Ovary (tissue), 9 donors: Measurements from ENCODE around the gene ZNF653. TPM values are rescaled to one million over a fixed set of nuclear protein-coding genes. Genes with fewer than 3 reads are reported as not detected.

Source experiments
- DNase-seq, 5 donors: peaks; one replicate each; pipeline ENCODE4 v3.0.0-alpha.2; 2019 to 2020
- H3K27ac ChIP-seq, 2 donors: fragments of 200-600 bp; one replicate each; pipeline versions ENCODE4 v1.5.1 to v1.8.0; 2019 to 2022
- H3K27me3 ChIP-seq: fragments of 200-600 bp; one replicate; pipeline ENCODE4 v1.8.0; 2022
- H3K36me3 ChIP-seq: fragments of 200-600 bp; sonication (generic); one replicate; pipeline ENCODE4 v1.5.1; 2019
- H3K4me1 ChIP-seq: one replicate; pipeline ENCODE4 v1.8.1; 2013; ENCODE audit warnings: mild to moderate bottlenecking, moderate library complexity; ENCODE audit not compliant: insufficient read depth
- H3K4me3 ChIP-seq: fragments of 200-600 bp; sonication (generic); one replicate; pipeline ENCODE4 v1.5.1; 2017
- H3K9me3 ChIP-seq, 2 donors: fragments of 200-600 bp in 1 of 2; sonication (generic) in 1 of 2; one replicate each; pipeline versions ENCODE4 v1.5.1 to v1.8.1; 2013 to 2019; ENCODE audit warnings: mild to moderate bottlenecking in 1 of 2, moderate library complexity in 1 of 2
- EP300 ChIP-seq: sonication (generic); formaldehyde crosslinking; IDR thresholded peaks from one replicate; pipeline ENCODE4 v1.6.1; 2017; ENCODE audit warnings: antibody characterized with exemption
- POLR2A ChIP-seq: fragments of 450-650 bp; IDR thresholded peaks from one replicate; pipeline ENCODE4 v1.6.1; 2017; ENCODE audit warnings: antibody characterized with exemption, mild to moderate bottlenecking, moderate library complexity
- WGBS, 3 donors: extraction: QIAGEN DNeasy Blood & Tissue Kit in 1 of 3; methylation state at CpG; one replicate each; pipeline versions ENCODE4 v1.1.5 to v1.1.7; 2013 to 2017; 5-methylcytosine and 5-hydroxymethylcytosine counted together
- intact Hi-C, 4 donors: fragments of 100-400 bp; cut with DNase I; formaldehyde crosslinking; loops; one replicate each; pipeline versions ENCODE4 v1.11.0 to v1.15.1; 2022 to 2023
- polyA plus RNA-seq, 2 donors: library from polyadenylated mRNA; stranded (reverse); fragments of 200-250 nt in 1 of 2; fragments of 350-450 nt in 1 of 2; fragmentation: Illumina TruSeq in 1 of 2; extraction: RNeasy Lipid Tissue Mini Kit (QIAGEN cat#74804) in 1 of 2; gene quantifications; one replicate each; pipeline ENCODE4 v1.2.3, GENCODE V29; 2013 to 2014
- total RNA-seq, 7 donors: library from RNA; depleted of rRNA in 2 of 7; stranded (reverse); fragments of >200 nt in 2 of 7; fragmentation: NEBNext Ultra II Directional in 3 of 7; extraction: Animal tissue kit (Norgen Biotek cat#: 25700) in 3 of 7; gene quantifications; one replicate each; pipeline versions ENCODE4 v1.1.0 to v1.2.4, GENCODE V29; 2016 to 2023
- TF ChIP-seq, protein P1 (sequence below), 3 donors: fragments of 450-650 bp in 2 of 3; fragments of 200-600 bp in 1 of 3; IDR thresholded peaks; one replicate each; pipeline versions ENCODE4 v1.5.1 to v1.8.0; 2016 to 2022; ENCODE audit warnings: antibody characterized with exemption in 3 of 3, mild to moderate bottlenecking in 1 of 3
- donor health status: DM: no; HTN: no; CAD: no; lungs with moderate emphysema.
- donor health status: DM: no; HTN: no; CAD: no.
- donor health status: Bipolar disorder and iron deficiency.
- donor health status: DM: yes; HTN: yes; CAD: no.
- donor health status: DM: no; HTN: no; CAD: no.
- donor health status: DM: yes; HTN: yes; CAD: no.

The ZNF653 gene
- total and polyA plus RNA-seq, 9 donors = 2.9 to 16.8 (median 10.7) TPM

DNA sequence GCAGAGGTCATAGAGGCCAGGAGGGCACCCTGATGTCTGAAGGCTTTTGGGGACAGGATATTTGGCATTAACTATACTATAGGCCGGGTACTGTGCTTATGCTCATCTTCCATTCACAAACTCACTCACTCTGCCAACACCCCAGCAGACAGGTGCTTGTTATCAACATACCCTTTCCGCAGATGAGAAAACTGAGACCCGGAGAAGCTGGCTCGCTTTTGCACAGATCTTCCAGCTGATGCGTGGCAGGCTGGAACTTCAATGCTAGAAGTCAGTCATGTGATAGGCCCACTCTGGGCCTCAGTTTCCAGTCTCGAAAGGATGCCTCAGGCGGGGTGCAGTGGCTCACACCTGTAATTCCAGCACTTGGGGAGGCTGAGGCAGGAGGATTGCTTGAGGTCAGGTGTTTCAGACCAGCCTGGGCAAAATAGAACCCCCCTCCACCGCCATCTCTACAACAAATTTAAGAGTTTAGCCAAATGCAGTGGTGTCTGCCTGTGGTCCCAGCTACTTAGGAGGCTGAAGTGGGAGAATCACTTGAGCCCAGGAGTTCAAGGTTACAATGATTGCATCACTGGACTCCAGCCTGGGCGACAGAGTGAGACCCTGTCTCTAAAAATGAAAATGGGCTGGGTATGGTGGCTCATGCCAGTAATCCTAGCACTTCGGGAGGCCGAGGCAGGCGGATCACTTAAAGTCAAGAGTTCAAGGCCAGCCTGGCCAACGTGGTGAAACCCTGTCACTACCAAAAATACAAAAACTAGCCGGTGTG is 42.5 kb upstream of the ZNF653 start:
- intact Hi-C loops = no loop called here
- H3K9me3 ChIP-seq = no peaks in the 10 kb centered on the region
- no peak overlapping the region for H3K4me3 ChIP-seq
- no peaks in the 10 kb centered on the region for H3K4me1 ChIP-seq
- TF ChIP-seq, protein P1, sequence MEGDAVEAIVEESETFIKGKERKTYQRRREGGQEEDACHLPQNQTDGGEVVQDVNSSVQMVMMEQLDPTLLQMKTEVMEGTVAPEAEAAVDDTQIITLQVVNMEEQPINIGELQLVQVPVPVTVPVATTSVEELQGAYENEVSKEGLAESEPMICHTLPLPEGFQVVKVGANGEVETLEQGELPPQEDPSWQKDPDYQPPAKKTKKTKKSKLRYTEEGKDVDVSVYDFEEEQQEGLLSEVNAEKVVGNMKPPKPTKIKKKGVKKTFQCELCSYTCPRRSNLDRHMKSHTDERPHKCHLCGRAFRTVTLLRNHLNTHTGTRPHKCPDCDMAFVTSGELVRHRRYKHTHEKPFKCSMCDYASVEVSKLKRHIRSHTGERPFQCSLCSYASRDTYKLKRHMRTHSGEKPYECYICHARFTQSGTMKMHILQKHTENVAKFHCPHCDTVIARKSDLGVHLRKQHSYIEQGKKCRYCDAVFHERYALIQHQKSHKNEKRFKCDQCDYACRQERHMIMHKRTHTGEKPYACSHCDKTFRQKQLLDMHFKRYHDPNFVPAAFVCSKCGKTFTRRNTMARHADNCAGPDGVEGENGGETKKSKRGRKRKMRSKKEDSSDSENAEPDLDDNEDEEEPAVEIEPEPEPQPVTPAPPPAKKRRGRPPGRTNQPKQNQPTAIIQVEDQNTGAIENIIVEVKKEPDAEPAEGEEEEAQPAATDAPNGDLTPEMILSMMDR (IDR thresholded peaks at IDR 0.05) = no peak
- TF ChIP-seq EP300 (no peak), POLR2A (no peak)
- no peaks in the 10 kb centered on the region for H3K27me3 ChIP-seq
- H3K36me3 ChIP-seq = no peaks in the 10 kb centered on the region
- peak in 2 of 5 donors; percentile 18 to 26 for DNase-seq
- WGBS, 3 donors = 69 to 81% (median 74%) methylated on average over 14 of the region's 14 CpGs
- H3K27ac ChIP-seq = no peak overlapping the region

DNA sequence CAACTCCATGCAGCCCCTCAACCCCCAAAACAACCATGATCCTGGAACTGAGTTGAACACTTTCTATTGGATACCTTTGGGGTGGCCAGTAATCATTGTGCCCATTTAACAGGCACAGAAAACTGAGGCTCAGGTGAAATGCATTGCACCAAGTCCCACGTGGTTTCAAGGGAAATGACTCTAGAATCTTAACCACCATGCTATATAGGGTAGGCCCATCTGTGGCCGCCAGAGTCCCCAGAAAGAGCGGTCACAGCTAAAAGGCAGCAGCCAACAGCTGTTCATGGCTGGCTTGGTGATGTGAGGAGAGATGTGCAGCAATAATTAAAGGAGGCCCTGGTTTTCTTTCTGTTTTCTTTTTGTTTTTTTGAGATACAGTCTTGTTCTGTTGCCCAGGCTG is 35.6 kb upstream of the ZNF653 start:
- Histone ChIP-seq H3K4me3 (no peak overlapping the region), H3K36me3 (no peaks in the 10 kb centered on the region), H3K27ac (no peak overlapping the region), H3K4me1 (peaks cover 4% of the 10 kb centered on the region), H3K27me3 (no peaks in the 10 kb centered on the region), H3K9me3 (no peaks in the 10 kb centered on the region)
- WGBS, 3 donors = 75 to 84% (median 80%) methylated on average over 3 of the region's 3 CpGs
- intact Hi-C loops = no loop called here
- TF ChIP-seq EP300 = no peak
- no peak for TF ChIP-seq POLR2A
- TF ChIP-seq, protein P1 (IDR thresholded peaks at IDR 0.05) = no peak
- DNase-seq = no peak

DNA sequence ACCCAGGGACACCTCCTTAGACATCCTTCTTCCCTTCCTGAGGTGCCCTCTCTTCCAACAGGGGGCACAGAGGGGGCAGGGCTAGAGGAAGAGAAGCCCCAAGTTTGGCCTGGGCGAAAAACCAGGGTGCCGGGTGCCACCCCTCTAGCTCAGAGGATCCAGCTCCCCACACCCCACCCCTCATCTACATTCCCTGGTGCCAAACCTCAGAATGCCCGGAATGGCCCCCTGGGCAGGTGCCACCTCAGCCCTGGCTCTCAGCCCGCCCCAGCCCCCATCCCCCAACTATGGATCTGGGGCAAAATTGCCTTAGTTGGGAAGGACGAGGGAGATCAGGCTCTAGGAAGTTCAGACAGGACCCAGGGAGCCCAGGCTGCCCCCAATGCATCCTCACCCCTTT is 35.0 kb upstream of the ZNF653 start:
- H3K27ac ChIP-seq = peak overlapping the region; percentile 40 to 76

DNA sequence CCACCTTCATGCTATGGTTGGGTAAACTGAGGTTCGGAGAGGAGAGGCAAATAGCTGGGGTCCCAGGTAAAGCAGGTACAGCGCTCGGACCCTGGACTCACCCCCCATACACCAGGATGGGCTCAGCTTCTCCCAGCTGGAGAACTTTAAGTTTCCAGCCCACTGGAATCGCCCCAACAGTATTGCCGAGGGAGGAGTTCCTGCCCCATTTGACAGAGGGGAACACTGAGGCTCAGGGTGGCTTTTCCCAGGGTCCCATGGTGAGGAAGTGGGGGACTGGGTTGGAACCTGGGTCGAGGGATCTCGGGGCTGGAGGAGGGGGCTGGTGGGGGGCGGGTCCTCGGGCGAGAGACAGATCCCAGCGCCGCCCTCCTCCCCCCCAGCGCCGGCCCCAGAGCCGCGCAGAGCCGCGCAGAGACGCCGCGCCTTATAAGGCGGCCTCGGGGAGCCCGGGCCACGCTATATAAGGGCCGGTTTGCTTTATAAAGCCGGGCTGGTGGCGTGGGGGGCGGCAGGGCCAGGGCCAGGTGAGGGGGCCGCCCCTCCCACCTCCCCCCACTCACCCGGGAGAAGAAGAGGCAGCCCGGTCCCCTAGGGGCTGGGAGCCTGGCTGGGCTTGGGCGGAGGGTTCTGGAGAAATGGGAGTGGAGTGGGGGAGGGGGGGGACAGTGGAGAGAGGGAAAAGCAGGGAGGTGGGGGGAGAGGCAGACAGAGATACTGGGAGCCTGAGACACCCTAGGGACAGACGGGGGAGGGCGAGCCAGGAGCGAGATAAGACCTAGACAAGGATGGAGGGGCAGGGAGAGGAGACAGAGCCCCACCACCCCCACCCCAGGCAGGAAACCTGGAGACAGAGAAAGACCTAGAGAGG is 34.1 kb upstream of the ZNF653 start:
- Histone ChIP-seq H3K4me3 (peak overlapping the region; percentile 57), H3K27ac (peak overlapping the region; percentile 40 to 76), H3K27me3 (no peaks in the 10 kb centered on the region), H3K9me3 (no peaks in the 10 kb centered on the region), H3K4me1 (peaks cover 4% of the 10 kb centered on the region), H3K36me3 (no peaks in the 10 kb centered on the region)
- WGBS, 3 donors = 3 to 12% (median 3%) methylated on average over 15 to 36 of the region's 36 CpGs
- DNase-seq = peak; percentile 69 to 81 (median 75)
- intact Hi-C loops = no loop called here
- TF ChIP-seq POLR2A (peak; percentile 43), EP300 (no peak)
- TF ChIP-seq, protein P1 (IDR thresholded peaks at IDR 0.05) = no peak

More for the DNA sequence above, 35.0 kb upstream of the ZNF653 start:
- intact Hi-C loops = no loop called here
- DNase-seq = peak in 4 of 5 donors; percentile 28 to 48 (median 38)
- H3K4me3 ChIP-seq = peak overlapping the region; percentile 57
- H3K36me3 ChIP-seq = no peaks in the 10 kb centered on the region
- H3K4me1 ChIP-seq = peaks cover 4% of the 10 kb centered on the region
- TF ChIP-seq POLR2A (no peak), EP300 (no peak)
- TF ChIP-seq, protein P1 (IDR thresholded peaks at IDR 0.05) = no peak
- WGBS, 3 donors = 79 to 91% (median 88%) methylated on average over 5 of the region's 5 CpGs
- no peaks in the 10 kb centered on the region for H3K27me3 ChIP-seq
- H3K9me3 ChIP-seq = no peaks in the 10 kb centered on the region
